Progenitor cell of endocrine pancreas (in vitro differentiated cells): ENCODE results near the gene SMARCAL1. TPM values are rescaled to one million over a fixed set of nuclear protein-coding genes. Genes with fewer than 3 reads are reported as not detected.

Source experiments
- DNase-seq: peaks from one replicate; pipeline ENCODE4 v3.0.0; 2021; ENCODE audit warnings: low spot score; ENCODE audit not compliant: unreplicated experiment
- H3K27ac Mint-ChIP-seq: 2 replicates; pipeline ENCODE4 v1.8.0; 2021; ENCODE audit warnings: mild to moderate bottlenecking, moderate library complexity, mixed read lengths
- H3K27me3 Mint-ChIP-seq: 2 replicates; pipeline ENCODE4 v1.8.0; 2021; ENCODE audit warnings: mixed read lengths
- H3K36me3 Mint-ChIP-seq: 2 replicates; pipeline ENCODE4 v1.8.0; 2022; ENCODE audit warnings: mixed read lengths; ENCODE audit not compliant: insufficient read depth
- H3K4me1 Mint-ChIP-seq: 2 replicates; pipeline ENCODE4 v1.8.0; 2021; ENCODE audit warnings: low read depth, mixed read lengths
- H3K4me3 Mint-ChIP-seq: 2 replicates; pipeline ENCODE4 v1.8.0; 2021; ENCODE audit warnings: low read depth, mild to moderate bottlenecking, moderate library complexity, mixed read lengths
- H3K9me3 Mint-ChIP-seq: 2 replicates; pipeline ENCODE4 v1.8.0; 2021; ENCODE audit warnings: low read depth, mixed read lengths
- total RNA-seq: library from RNA; stranded (reverse); gene quantifications from 2 replicates; pipeline ENCODE4 v1.2.1, GENCODE V29; 2021
- TF ChIP-seq, protein P1 (sequence below): fragments of 200-600 bp; sonication (generic); IDR thresholded peaks from one replicate; pipeline ENCODE4 v1.5.0; 2021; ENCODE audit warnings: antibody characterized with exemption, mild to moderate bottlenecking; ENCODE audit not compliant: unreplicated experiment

The SMARCAL1 gene
- total RNA-seq, 1 donor from 2014 or later, result 38.1 TPM

DNA sequence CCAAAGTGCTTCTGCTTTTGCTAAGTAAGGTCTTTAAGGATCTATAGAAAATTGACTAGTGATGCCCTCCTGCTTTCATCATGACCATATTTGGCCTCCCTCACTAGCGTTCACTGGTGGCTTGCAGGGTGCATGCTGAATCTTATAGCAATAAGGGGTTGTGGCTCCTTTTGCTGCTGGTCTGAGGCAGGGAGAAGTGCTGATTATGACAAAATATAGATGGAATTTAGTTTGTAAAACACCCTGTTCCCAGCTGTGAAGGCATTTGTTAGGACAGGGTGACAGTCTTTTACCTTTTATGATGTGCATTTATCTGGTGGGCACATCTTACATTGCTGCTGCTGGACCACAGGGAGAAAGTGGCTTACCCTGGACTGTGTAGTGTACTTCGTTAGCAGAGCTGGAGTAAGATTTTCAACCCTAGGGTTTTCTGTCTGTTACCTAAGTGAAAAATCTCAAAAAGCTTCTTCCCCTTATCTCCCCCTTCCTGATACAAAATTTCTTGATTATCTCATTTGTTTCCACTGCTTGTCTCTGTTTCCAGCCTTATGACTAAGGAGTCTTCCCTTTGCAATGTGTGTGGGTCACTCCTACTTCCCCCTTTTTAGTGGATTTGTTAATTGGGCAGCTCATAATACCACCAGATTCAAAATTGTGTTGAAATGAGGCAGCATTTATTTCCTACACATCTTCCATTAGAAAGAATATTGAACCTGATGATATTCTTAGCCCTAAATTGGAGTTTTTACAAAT lies 65.2 kb downstream of the SMARCAL1 start:
- peaks cover 2% of the 10 kb centered on the region for H3K4me1 Mint-ChIP-seq
- peaks cover 19% of the 10 kb centered on the region for H3K36me3 Mint-ChIP-seq
- no peak overlapping the region for H3K4me3 Mint-ChIP-seq
- H3K27ac Mint-ChIP-seq, result no peak overlapping the region
- TF ChIP-seq, protein P1, sequence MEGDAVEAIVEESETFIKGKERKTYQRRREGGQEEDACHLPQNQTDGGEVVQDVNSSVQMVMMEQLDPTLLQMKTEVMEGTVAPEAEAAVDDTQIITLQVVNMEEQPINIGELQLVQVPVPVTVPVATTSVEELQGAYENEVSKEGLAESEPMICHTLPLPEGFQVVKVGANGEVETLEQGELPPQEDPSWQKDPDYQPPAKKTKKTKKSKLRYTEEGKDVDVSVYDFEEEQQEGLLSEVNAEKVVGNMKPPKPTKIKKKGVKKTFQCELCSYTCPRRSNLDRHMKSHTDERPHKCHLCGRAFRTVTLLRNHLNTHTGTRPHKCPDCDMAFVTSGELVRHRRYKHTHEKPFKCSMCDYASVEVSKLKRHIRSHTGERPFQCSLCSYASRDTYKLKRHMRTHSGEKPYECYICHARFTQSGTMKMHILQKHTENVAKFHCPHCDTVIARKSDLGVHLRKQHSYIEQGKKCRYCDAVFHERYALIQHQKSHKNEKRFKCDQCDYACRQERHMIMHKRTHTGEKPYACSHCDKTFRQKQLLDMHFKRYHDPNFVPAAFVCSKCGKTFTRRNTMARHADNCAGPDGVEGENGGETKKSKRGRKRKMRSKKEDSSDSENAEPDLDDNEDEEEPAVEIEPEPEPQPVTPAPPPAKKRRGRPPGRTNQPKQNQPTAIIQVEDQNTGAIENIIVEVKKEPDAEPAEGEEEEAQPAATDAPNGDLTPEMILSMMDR, result no peak
- DNase-seq, result no peak
- H3K9me3 Mint-ChIP-seq, result no peaks in the 10 kb centered on the region
- H3K27me3 Mint-ChIP-seq, result no peaks in the 10 kb centered on the region

DNA sequence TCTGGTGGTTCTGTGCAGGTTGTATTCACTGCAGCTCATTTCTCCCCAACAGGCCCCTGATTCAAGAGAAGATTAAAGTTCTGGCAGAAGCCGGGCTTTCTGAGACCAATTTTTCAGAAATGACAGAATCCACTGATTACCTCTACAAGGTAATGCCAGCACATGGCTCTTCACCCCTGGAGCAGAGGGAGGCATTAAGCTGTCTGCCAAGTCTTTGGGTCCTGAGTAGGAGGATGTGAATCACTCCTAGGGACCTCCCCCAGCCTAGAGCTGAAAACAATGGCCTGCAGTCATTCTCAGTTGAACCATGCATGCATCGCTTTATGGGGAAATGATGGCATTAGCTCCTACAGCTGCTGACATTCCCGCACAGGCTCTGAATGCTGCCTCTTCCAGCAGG lies 65.9 kb downstream of the SMARCAL1 start:
- no peak for DNase-seq
- H3K27me3 Mint-ChIP-seq, result no peaks in the 10 kb centered on the region
- H3K36me3 Mint-ChIP-seq, result peaks cover 24% of the 10 kb centered on the region
- H3K4me1 Mint-ChIP-seq, result peaks cover 2% of the 10 kb centered on the region
- TF ChIP-seq, protein P1, result no peak
- H3K27ac Mint-ChIP-seq, result peak overlapping the region; percentile 76
- H3K4me3 Mint-ChIP-seq, result no peak overlapping the region
- no peaks in the 10 kb centered on the region for H3K9me3 Mint-ChIP-seq

DNA sequence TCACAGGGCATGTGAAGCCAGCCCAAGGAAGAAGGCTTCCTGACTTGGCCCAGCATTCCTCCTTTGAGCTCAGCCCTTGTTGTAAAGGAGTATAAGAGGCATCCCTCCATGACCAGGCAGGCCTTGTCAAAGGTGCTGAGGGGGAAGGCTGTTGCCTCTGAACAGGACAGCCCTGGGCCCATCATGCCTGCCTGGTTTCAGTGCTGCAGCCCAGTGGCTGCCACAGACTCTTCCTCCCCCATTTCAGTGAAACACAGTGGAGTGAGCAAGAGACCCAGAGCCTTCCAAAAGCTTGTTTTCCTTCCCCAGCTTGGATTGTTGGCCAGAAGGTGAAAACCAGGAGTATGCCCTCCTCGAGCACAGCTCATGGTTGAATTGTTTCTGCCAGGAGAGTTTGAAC lies 66.5 kb downstream of the SMARCAL1 start:
- H3K4me1 Mint-ChIP-seq, result peaks cover 2% of the 10 kb centered on the region

DNA sequence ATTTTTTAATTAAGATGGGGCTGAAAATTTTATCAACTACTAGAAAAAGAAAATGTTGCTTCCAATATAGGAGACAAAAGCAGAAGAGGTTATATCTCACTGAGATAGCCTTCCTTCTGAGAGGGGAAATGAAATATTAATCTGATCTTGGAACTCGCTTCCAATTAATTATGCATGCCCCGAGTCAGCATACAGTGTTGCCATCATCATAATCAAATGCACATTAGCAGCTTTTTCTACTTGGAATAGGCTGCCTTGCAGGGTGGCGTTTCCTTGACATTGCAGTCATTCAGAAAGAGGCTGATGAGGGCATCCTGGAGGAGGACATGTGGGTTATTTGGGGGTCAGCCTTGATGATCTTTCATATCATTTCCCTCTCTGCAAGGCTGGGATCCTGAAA lies 67.9 kb downstream of the SMARCAL1 start:
- Mint-ChIP-seq H3K9me3 (no peaks in the 10 kb centered on the region), H3K27me3 (no peaks in the 10 kb centered on the region), H3K4me3 (no peak overlapping the region)

More for the DNA sequence above, 66.5 kb downstream of the SMARCAL1 start:
- no peaks in the 10 kb centered on the region for H3K9me3 Mint-ChIP-seq
- H3K27ac Mint-ChIP-seq, result peak overlapping the region; percentile 76
- TF ChIP-seq, protein P1, result no peak
- no peak overlapping the region for H3K4me3 Mint-ChIP-seq
- H3K27me3 Mint-ChIP-seq, result no peaks in the 10 kb centered on the region
- DNase-seq, result no peak
- H3K36me3 Mint-ChIP-seq, result peaks cover 24% of the 10 kb centered on the region

DNA sequence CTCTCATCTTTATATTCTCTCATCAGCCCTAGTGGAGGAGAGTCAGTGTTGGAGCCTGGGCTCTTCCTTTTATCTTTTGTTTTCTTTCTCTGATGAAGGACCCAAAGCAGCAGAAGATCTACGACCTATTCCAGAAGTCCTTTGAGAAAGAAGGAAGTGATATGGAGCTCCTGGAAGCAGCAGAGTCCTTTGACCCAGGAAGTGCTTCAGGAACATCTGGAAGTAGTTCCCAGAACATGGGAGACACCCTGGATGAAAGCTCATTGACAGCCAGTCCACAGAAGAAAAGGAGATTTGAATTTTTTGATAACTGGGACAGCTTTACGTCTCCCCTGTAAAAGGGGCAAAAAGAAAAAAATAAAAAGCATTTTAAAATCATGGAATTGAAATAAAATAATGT lies 70.4 kb downstream of the SMARCAL1 start:
- H3K36me3 Mint-ChIP-seq, result peaks cover 19% of the 10 kb centered on the region
- H3K27ac Mint-ChIP-seq, result no peak overlapping the region
- H3K9me3 Mint-ChIP-seq, result no peaks in the 10 kb centered on the region
- H3K4me1 Mint-ChIP-seq, result peaks cover 2% of the 10 kb centered on the region
- H3K27me3 Mint-ChIP-seq, result no peaks in the 10 kb centered on the region
- H3K4me3 Mint-ChIP-seq, result no peak overlapping the region
- TF ChIP-seq, protein P1, result no peak
- no peak for DNase-seq

More for the DNA sequence above, 67.9 kb downstream of the SMARCAL1 start:
- Mint-ChIP-seq H3K36me3 (peaks cover 23% of the 10 kb centered on the region), H3K4me1 (peaks cover 2% of the 10 kb centered on the region), H3K27ac (no peak overlapping the region)
- DNase-seq, result no peak
- TF ChIP-seq, protein P1, result no peak
